K562 (cell line): ENCODE data around the gene MSH3. TPM values are rescaled to one million over a fixed set of nuclear protein-coding genes. Genes with fewer than 3 reads are reported as not detected.

Source experiments
- ATAC-seq: fragments of 200-7000 bp; cut with Tn5 transposase; 3 replicates; pipeline ENCODE4 v1.9.1; 2020; ENCODE audit warnings: moderate library complexity
- BruUV-seq: library from RNA; stranded (reverse); fragments of 400-500 nt; replicated peaks from 2 replicates; lab custom pipeline; 2021; lab: Mats Ljungman, UMichigan
- CTCF ChIA-PET: fragments of 300-600 bp; formaldehyde crosslinking; extraction: SDS; loops from one replicate; lab custom pipeline; 2021; ENCODE audit warnings: low intra/inter-chr PET ratio; lab: Yijun Ruan, JAX
- POLR2A ChIA-PET: fragments of 300-600, 350-650 bp; sonication (Branson Sonifier 250); formaldehyde crosslinking; extraction: SDS; loops from one replicate; lab custom pipeline; 2021; ENCODE audit warnings: antibody characterized with exemption, inconsistent platforms; lab: Yijun Ruan, JAX
- DNase-seq, 4 experiments: peaks; one replicate each; pipeline versions ENCODE4 v3.0.0 to v3.0.0-alpha.2; 2011 to 2018; ENCODE audit warnings: low spot score in 3 of 4, mixed read lengths in 3 of 4; ENCODE audit errors: extremely low read depth in 1 of 4
- FAIRE-seq: peaks from 2 replicates; lab custom pipeline; 2011; peaks lifted over from hg19 to GRCh38; lab: Jason Lieb, UNC
- H2AFZ ChIP-seq: 2 replicates; pipeline ENCODE4 v1.6.0; 2011; ENCODE audit warnings: low read depth, low read length, control low read depth, inconsistent platforms
- H3K27ac ChIP-seq: fragments of 200-600 bp; 3 replicates; pipeline ENCODE4 v1.8.0; 2011; ENCODE audit warnings: low read depth, mild to moderate bottlenecking, control low read depth, inconsistent platforms, low read length, moderate library complexity, mixed read lengths; ENCODE audit errors: extremely low read depth
- H3K27me3 ChIP-seq, 2 experiments: fragments of 300-600 bp in 1 of 2; 2 replicates in 1 of 2; 3 replicates in 1 of 2; pipeline versions ENCODE4 v1.6.0 to v1.8.0; 2011; ENCODE audit warnings: inconsistent platforms in 2 of 2, low read length in 2 of 2, mild to moderate bottlenecking in 1 of 2, mixed read lengths in 1 of 2, moderate library complexity in 1 of 2; ENCODE audit not compliant: control insufficient read depth in 2 of 2, insufficient read depth in 2 of 2
- H3K36me3 ChIP-seq: fragments of 300-600 bp; 3 replicates; pipeline ENCODE4 v1.8.0; 2011; ENCODE audit warnings: mild to moderate bottlenecking, low read length, inconsistent platforms; ENCODE audit not compliant: control insufficient read depth, insufficient read depth
- H3K4me1 ChIP-seq, 2 experiments: fragments of 200-600 bp in 1 of 2; replicated peaks in 1 of 2; 2 replicates in 1 of 2; 3 replicates in 1 of 2; pipeline versions ENCODE4 v1.5.1 to v1.8.0; 2011; ENCODE audit warnings: inconsistent platforms in 2 of 2, low read length in 2 of 2, mild to moderate bottlenecking in 1 of 2, mixed read lengths in 1 of 2, moderate library complexity in 1 of 2; ENCODE audit not compliant: control insufficient read depth in 2 of 2, insufficient read depth in 2 of 2
- H3K4me2 ChIP-seq: 2 replicates; pipeline ENCODE4 v1.6.1; 2011; ENCODE audit warnings: low read length, control low read depth, inconsistent platforms, mixed read lengths; ENCODE audit not compliant: insufficient read depth
- H3K4me3 ChIP-seq: fragments of 200-600 bp; sonication (generic), shearing (Covaris generic); 2 replicates; pipeline ENCODE4 v1.5.1; 2016; ENCODE audit warnings: control low read depth, inconsistent platforms
- H3K79me2 ChIP-seq: fragments of 200-600 bp; 3 replicates; pipeline ENCODE4 v1.8.0; 2011; ENCODE audit warnings: low read length, inconsistent platforms; ENCODE audit not compliant: control insufficient read depth, insufficient read depth
- H3K9ac ChIP-seq, 2 experiments: 2 replicates each; pipeline versions ENCODE4 v1.6.0 to v1.6.1; 2011; ENCODE audit warnings: low read depth in 2 of 2, low read length in 2 of 2, control low read depth in 1 of 2, inconsistent platforms in 1 of 2, mild to moderate bottlenecking in 1 of 2, mixed read lengths in 1 of 2; ENCODE audit not compliant: insufficient read depth in 1 of 2
- H3K9me1 ChIP-seq: one replicate; pipeline ENCODE4 v1.6.0; 2011; ENCODE audit warnings: inconsistent platforms, mild to moderate bottlenecking, low read length, moderate library complexity; ENCODE audit not compliant: control insufficient read depth, insufficient read depth
- H3K9me3 ChIP-seq: replicated peaks from 2 replicates; pipeline ENCODE4 v1.5.1; 2011; ENCODE audit warnings: low read depth, low read length, inconsistent platforms; ENCODE audit not compliant: control insufficient read depth, insufficient read depth
- H4K20me1 ChIP-seq: replicated peaks from 2 replicates; pipeline ENCODE4 v1.6.1; 2011; ENCODE audit warnings: low read length, inconsistent platforms, mixed read lengths; ENCODE audit not compliant: control insufficient read depth, insufficient read depth
- HMGN3 ChIP-seq: IDR thresholded peaks from 2 replicates; pipeline ENCODE4 v1.6.1; 2011; ENCODE audit warnings: borderline replicate concordance, low read depth, mild to moderate bottlenecking, mixed read lengths, low read length; ENCODE audit not compliant: insufficient read length; ENCODE audit errors: extremely low read depth
- ZKSCAN1 ChIP-seq: fragments of 150-350 bp; IDR thresholded peaks from 2 replicates; pipeline ENCODE4 v1.6.1; 2016; ENCODE audit warnings: low read depth, low read length
- ZNF232 ChIP-seq: sonication (generic); formaldehyde crosslinking; IDR thresholded peaks from 2 replicates; pipeline ENCODE4 v1.8.0; 2022; ENCODE audit warnings: mild to moderate bottlenecking, missing genetic modification reagents
- WGBS: fragments of 100-300 bp; shearing (Covaris generic); methylation state at CpG from one replicate; pipeline ENCODE4 v1.1.6; 2016; ENCODE audit warnings: low coverage, mixed read lengths; ENCODE audit not compliant: insufficient coverage; ENCODE audit errors: missing lambda C conversion rate; 5-methylcytosine and 5-hydroxymethylcytosine counted together
- in situ Hi-C: fragments of 300-500 bp; cut with MboI; formaldehyde crosslinking; loops from 4 replicates; pipeline ENCODE4 v1.15.0; 2018; ENCODE audit warnings: inconsistent platforms, mixed read lengths
- intact Hi-C: fragments of 100-400 bp; cut with micrococcal nuclease; formaldehyde crosslinking; loops from 2 replicates; pipeline ENCODE4 v1.14.2; 2022
- polyA plus RNA-seq, 8 experiments: library from polyadenylated mRNA; depleted of rRNA in 4 of 8; stranded (reverse) in 5 of 8; unstranded in 3 of 8; fragments of >200 nt; fragmentation: Nextera tagmentation in 2 of 8; fragmentation: Illumina TruSeq in 1 of 8; extraction: Ambion mirVana in 2 of 8; extraction: Trizol in 1 of 8; gene quantifications; 2 replicates each; pipeline versions ENCODE4 v1.2.1 to v1.2.3, GENCODE V29; 2011 to 2014; ENCODE audit warnings: inconsistent platforms in 1 of 8, missing spikeins in 1 of 8
- total RNA-seq, 7 experiments: library from RNA; depleted of rRNA in 6 of 7; stranded (reverse); fragments of >200 nt in 6 of 7; fragmentation: Illumina TruSeq in 2 of 7; extraction: Trizol in 2 of 7; gene quantifications; 2 replicates each; pipeline versions ENCODE4 v1.2.1 to v1.2.3, GENCODE V29; 2011 to 2021; ENCODE audit warnings: low replicate concordance in 1 of 7
- TF ChIP-seq, protein P1 (sequence below): fragments of 450-650 bp; IDR thresholded peaks from 2 replicates; pipeline ENCODE4 v1.6.1; 2016
- TF ChIP-seq, protein P2 (sequence below): sonication (generic); formaldehyde crosslinking; IDR thresholded peaks from 2 replicates; pipeline ENCODE4 v1.8.0; 2023; ENCODE audit warnings: mild to moderate bottlenecking, missing genetic modification reagents
- TF ChIP-seq, protein P3 (sequence below), 2 experiments: fragments of 150-350 bp in 1 of 2; IDR thresholded peaks; 2 replicates each; pipeline ENCODE4 v1.6.1; 2012 to 2016; ENCODE audit warnings: low read depth in 2 of 2, low read length in 2 of 2, mild to moderate bottlenecking in 1 of 2, moderate library complexity in 1 of 2

Gene MSH3
- total and polyA plus RNA-seq, 9 of the 15 experiments (the other 6 are each of a cell fraction or from before 2014, with no cell fraction given), result 3.9 to 17.2 (median 13.2) TPM

DNA sequence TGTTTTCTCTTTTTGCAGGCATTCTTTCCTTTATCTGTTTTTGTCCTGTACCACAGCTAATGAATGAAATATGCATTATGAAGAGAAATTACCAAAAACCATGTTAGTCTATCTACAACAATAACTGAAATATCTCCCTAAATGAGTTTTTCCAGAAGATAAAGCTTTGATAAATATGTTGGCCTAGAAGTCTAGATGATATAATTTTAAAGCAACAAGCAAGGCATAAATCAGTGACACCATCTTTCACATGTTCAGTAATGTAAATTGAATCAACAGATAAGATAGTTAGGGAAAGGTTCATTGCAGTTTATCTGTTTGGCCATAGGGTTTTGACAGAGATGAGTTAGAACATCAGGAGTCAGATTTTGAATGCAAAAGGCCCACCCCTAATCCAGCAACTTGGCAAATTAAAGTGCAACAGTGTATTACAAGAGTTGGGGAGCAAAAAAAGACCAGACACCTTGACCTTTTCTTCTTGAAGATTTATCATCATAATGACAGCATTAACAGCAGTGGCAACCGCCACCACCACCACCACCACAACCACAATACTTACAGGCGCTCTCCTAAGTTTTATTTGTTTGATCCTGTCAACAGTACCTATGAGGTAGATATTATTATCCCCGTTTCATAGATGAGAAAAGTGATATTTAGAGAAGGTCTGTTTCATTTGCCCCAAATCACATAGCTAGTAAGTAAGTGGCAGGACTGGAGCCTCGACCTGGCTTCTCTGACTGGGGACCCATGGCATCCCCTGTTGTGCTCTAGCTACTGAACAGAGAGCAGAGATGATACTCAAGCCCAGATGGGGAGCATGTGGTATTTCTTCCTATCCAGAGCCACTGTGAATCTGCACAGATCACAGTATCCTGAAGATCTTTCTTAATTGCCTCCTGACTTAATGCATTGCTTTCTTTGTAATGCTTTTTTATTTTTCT lies 123.2 kb downstream of the MSH3 start:
- in situ Hi-C loops (no loop called here), intact Hi-C loops (no loop called here)
- H2AFZ ChIP-seq, result no peak overlapping the region
- FAIRE-seq (no peak), DNase-seq (no peak), ATAC-seq (no peak)
- H4K20me1 ChIP-seq, result no peaks in the 10 kb centered on the region
- POLR2A ChIA-PET, result interaction anchor here (0.7 to 1.2 kb wide), 2 partner anchors 11 to 195 kb away, joined by 3 to 6 read pairs; no protein-coding TSS in a partner anchor
- no peak overlapping the region for H3K27ac ChIP-seq
- H3K4me2 ChIP-seq, result no peak overlapping the region
- H3K27me3 ChIP-seq, result no peaks in the 10 kb centered on the region
- no TSS peak for BruUV-seq
- no peak for TF ChIP-seq ZKSCAN1
- TF ChIP-seq, protein P1, sequence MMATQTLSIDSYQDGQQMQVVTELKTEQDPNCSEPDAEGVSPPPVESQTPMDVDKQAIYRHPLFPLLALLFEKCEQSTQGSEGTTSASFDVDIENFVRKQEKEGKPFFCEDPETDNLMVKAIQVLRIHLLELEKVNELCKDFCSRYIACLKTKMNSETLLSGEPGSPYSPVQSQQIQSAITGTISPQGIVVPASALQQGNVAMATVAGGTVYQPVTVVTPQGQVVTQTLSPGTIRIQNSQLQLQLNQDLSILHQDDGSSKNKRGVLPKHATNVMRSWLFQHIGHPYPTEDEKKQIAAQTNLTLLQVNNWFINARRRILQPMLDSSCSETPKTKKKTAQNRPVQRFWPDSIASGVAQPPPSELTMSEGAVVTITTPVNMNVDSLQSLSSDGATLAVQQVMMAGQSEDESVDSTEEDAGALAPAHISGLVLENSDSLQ, result no peak
- TF ChIP-seq HMGN3, result no peak
- TF ChIP-seq, protein P2, sequence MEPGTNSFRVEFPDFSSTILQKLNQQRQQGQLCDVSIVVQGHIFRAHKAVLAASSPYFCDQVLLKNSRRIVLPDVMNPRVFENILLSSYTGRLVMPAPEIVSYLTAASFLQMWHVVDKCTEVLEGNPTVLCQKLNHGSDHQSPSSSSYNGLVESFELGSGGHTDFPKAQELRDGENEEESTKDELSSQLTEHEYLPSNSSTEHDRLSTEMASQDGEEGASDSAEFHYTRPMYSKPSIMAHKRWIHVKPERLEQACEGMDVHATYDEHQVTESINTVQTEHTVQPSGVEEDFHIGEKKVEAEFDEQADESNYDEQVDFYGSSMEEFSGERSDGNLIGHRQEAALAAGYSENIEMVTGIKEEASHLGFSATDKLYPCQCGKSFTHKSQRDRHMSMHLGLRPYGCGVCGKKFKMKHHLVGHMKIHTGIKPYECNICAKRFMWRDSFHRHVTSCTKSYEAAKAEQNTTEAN (CRISPR knock-in tag), result no peak
- TF ChIP-seq ZNF232 (CRISPR knock-in tag), result no peak
- TF ChIP-seq, protein P3, sequence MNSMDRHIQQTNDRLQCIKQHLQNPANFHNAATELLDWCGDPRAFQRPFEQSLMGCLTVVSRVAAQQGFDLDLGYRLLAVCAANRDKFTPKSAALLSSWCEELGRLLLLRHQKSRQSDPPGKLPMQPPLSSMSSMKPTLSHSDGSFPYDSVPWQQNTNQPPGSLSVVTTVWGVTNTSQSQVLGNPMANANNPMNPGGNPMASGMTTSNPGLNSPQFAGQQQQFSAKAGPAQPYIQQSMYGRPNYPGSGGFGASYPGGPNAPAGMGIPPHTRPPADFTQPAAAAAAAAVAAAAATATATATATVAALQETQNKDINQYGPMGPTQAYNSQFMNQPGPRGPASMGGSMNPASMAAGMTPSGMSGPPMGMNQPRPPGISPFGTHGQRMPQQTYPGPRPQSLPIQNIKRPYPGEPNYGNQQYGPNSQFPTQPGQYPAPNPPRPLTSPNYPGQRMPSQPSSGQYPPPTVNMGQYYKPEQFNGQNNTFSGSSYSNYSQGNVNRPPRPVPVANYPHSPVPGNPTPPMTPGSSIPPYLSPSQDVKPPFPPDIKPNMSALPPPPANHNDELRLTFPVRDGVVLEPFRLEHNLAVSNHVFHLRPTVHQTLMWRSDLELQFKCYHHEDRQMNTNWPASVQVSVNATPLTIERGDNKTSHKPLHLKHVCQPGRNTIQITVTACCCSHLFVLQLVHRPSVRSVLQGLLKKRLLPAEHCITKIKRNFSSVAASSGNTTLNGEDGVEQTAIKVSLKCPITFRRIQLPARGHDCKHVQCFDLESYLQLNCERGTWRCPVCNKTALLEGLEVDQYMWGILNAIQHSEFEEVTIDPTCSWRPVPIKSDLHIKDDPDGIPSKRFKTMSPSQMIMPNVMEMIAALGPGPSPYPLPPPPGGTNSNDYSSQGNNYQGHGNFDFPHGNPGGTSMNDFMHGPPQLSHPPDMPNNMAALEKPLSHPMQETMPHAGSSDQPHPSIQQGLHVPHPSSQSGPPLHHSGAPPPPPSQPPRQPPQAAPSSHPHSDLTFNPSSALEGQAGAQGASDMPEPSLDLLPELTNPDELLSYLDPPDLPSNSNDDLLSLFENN (IDR thresholded peaks at IDR 0.05; ENCODE audit: low read depth in 2 of 2, low read length in 2 of 2), result no peak
- H3K36me3 ChIP-seq, result peaks cover 8% of the 10 kb centered on the region; the same call in 1 of the 3 replicates
- CTCF ChIA-PET, result no interaction called here
- no peaks in the 10 kb centered on the region for H3K79me2 ChIP-seq
- no peak overlapping the region for H3K4me3 ChIP-seq
- no peak overlapping the region for H3K9ac ChIP-seq
- WGBS, result 81% methylated on average over 4 of the region's 4 CpGs
- no peaks in the 10 kb centered on the region; a peak in 1 of 5 replicates for H3K4me1 ChIP-seq
- no peaks in the 10 kb centered on the region for H3K9me1 ChIP-seq
- H3K9me3 ChIP-seq, result no peaks in the 10 kb centered on the region
